M059J (cell line): ENCODE measurements around the gene UFSP2. TPM values are rescaled to one million over a fixed set of nuclear protein-coding genes. Genes with fewer than 3 reads are reported as not detected.
"Not testable (repeated sequence)": the region's sequence is repeated elsewhere in the genome, so short reads cannot be mapped to it uniquely, and the experiment has no call there.

Experiments
- DNase-seq: peaks from one replicate; pipeline ENCODE4 v3.0.0-alpha.2; 2012; ENCODE audit warnings: low read depth
- total RNA-seq: library from RNA; depleted of rRNA; stranded (reverse); fragments of >200 nt; shearing (Covaris generic); gene quantifications from 2 replicates; pipeline ENCODE4 v1.2.3, GENCODE V29; 2014

The UFSP2 gene
- total RNA-seq, 1 experiment from 2014 or later = 27.2 TPM

DNA sequence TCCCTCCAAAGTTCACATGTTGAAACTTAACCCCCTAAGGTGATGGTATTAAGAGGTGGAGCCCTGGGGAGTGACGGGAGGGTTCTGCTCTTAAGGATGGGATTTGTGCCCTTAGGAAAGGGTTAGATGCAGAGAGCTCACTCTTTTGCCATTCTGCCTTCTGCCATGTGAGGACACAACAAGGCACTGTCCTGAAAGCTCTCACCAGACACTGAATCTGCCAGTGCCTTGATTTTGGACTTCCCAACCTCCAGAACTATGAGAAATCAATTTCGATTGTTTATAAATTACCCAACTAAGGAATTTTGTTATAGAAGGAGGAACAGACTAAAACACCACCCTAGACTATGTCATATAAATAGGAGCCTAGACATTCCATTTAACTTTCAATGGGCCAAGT is 41.7 kb downstream of the UFSP2 start:
- DNase-seq = no peak

DNA sequence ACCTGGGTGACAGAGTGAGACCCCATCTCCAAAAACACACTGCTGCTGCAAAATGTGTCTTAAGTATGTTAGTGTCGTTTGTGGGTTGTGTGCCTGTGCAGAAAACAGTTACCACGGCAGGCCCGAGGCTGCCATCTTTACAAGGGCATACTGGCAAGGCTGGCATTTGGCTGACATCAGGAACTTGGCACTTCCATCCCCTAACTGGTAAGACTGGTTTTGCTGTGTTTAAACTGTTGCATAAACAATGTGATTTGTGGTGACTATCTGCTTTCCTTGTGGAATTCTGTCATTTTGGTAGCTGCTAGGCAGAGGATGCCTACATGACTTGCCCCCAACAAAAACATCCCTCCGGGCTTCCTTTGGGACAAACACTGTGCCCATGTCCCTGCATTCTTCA is 42.3 kb downstream of the UFSP2 start:
- DNase-seq = no peak

DNA sequence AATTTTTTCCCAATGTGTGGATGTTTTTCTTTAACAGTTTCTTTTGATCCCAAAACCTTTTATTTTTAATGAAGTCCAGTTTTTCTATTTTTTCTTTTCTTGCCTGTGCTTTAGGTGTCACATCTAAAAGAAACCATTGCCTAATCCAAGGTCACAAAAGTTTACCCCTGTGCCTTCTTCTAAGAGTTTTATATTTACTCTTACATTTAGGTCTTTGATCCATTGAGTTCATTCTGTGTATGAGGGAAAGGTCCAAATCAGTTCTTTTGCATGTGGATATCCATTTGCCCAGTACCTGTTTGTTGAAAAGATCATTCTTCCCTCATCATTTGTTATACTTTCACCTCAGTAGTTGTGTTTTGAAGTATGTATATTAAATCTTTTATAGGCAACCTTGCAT is 43.0 kb downstream of the UFSP2 start:
- no peak for DNase-seq

DNA sequence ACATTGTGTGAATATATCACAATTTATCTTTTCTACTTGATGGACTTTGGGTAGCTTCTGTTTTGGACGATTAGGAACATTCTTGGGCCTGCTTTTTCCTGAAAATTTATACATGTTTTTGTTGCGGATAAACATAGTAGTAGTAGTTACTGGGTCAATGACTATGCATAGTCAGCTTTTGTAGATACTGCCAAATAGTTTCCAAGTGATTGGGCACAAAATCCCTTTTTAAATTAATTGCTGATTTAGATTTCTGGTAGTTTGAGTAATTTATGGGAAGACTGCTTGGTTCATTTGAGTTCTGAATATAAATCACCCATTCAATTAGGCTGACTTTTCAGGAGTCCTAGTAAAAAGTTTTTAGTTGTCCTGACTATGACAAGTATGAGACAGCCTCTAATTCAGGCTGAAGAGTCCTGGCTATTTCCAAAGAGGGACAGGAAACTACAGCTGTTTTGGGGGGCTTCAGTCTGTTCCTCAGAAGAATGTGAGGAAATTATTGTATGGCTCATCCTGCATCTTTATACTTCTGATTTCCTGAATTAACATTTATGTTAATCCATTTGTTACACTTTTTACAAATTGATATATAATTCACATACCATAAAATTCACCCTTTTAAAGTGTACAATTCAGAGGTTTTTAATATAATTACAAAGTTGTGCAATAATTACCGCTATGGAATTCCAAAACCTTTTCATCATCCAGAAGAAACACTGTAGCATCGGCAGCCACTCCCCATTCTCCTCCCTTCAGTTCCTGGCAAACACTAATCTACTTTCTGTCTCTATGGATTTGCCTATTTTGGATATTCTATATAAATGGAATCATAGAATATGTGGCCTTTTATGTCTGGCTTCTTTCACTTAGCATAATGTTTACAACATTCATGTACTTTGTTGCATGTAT is 44.2 kb downstream of the UFSP2 start:
- DNase-seq = peak; percentile 15

DNA sequence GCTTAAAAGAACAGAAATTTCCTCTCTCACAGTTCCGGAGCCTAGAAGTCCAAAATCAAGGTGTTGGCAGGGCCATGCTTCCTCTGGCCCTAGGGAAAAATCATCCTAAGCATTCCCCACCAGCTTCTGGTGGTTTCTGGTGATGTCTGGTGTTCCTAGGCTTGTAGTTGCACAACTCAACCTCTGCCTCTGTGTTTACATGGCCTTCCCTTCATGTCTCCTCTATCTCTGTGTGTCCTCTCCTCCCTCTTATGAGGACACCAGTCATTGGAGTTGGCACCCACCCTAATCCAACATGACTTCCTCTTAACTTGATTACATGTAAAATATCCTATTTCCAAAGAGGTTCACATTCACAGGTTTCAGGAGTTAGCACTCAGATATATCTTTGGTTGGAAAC is 45.4 kb downstream of the UFSP2 start:
- no peak for DNase-seq

DNA sequence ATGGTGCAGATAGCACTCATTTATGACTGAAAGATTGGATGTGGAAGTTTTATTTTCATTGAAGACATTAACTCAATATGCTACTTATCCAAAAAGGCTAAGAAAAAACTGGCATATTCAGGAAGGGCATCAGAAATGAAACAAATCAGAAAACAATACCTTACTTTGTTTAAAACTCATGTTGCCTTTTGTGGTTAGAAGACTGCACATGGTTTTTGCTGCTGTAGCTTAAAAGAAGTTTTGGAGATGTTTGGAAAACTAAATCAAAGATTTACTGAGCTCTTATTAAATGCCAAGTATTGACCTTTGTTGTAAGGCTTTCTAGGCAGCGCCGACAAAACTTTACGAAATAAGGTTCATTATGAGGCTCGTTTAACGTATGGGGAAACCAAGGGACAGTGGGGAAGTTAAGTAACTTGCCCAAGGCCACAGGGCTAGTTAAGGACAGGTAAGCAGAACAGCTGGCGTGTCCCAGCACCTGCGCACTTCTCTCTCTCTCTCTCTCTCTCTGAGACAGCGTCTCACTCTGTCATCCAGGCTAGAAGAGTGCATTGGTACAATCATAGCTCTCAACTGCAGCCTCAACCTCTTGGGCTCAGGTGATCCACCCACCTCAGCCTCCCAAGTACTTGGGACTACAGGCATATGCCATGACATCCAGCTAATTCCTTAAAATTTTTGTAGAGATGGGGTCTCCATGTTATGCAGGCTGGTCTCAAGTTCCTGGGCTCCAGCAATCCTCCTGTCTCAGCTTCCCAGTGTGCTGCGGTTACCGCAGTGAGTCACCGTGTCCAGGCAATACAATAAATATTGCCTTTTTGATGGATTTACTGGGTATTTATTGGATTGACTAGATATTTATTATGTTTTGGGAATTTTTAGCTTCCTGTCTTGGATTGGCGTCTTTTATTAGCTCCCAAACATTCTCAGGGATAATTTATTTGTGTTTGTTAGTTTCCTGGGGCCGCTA is 46.2 kb downstream of the UFSP2 start:
- DNase-seq = peak; percentile 15

DNA sequence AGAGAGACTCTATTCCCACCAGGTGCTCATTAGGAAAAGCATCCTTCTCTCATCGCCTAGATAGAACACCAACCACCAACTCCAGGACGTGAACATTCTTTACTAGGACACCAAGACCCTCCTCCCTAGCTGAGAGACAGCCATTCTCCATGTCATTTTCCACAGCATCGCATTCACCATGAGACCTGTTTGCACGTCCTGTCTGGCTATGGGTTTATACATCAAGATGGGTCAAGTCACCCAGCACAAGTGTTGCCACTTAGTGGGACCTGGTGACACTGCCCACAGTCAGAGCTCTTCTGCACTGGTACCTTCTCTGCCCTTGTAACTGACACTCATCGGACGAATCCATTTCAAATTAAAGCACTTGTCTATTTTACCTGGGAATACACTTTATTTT is 47.5 kb downstream of the UFSP2 start:
- DNase-seq = no peak

DNA sequence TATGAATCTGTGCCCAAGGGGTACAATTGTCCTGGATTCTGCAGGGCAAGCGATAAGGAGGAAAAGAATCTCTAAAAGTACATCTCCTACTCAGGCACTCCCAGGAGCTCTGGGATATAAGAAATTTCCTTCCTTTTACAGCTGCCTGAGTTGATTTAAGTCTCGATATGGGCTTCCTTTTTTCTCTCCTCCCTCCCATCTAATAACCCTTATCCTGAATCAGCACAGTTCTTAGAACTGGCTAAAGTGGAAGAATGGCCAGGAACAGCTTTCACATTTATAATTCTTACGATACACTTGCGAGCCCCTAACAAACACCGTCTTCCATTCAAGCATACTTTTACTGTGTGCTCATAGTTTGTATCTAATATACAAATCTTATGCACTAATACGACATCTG is 51.2 kb downstream of the UFSP2 start:
- DNase-seq = no peak

DNA sequence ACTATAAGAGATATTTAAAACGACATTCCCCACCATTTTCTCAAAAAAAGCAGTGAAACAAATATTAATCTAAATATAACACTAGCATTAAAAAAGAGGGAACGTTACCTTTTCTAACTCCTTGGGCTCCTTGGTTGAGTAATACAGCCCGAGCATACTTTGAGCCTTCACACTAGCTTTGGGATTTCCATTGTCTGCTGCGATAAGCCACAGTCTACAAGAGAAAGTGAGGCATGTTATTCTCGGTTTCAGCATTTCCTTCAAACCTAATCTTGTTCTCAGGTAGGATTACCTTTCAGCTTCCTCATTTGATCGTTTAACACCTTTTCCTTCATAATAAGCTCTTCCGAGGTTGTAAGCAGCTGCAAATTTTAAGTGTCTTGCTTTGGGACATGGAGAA is 51.7 kb downstream of the UFSP2 start:
- DNase-seq = no peak

DNA sequence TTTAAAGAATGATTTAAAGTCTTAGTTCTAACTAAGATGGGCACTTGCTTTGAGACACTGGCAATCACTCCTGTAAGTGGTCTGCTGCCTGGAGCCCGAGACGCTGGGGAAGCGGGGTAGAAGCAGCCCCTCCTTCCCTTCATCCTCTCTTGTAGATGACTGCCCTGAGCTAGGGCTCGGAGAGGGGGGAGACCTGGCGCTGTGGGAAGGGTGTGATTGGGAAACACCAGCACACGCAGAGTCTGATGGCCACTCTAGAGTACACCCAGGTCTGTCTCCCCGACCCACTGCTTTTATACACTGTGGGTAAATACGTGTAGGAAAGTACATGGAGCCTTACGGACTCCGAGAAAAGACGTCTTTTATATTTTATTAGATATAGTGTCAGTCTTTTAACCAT is 54.1 kb downstream of the UFSP2 start:
- DNase-seq = no peak

DNA sequence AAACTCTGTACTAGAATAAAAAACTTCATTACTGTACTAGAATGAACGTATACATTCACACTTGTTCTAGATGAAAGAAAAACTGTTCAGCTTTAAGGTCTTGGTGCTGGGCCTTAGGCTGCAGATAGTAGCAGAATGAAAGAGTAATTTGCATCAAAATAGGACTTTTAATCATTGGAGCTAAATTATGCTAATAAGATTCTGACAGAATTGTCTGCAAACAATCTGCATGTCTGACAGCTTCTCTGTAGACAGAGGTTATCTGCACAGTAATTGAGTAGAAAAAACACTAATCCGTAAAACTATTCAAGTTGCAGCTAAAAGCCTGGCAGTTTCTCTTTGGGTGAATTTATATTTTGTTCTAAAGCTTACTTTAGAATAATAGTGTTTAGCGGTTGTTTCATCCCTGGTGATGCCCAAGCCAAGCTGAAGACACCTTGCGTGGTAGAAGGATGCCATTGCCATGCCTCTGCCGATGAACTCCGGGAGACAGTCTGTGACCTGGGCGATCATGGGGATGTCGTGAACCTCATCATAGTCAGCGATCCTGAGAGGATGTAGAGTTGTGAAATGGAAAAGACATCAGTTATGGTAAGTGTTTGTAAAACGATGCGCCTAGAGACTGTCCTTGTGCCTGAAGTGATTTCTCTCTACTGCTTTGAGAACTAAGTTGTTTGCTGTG is 55.4 kb downstream of the UFSP2 start:
- no peak for DNase-seq

DNA sequence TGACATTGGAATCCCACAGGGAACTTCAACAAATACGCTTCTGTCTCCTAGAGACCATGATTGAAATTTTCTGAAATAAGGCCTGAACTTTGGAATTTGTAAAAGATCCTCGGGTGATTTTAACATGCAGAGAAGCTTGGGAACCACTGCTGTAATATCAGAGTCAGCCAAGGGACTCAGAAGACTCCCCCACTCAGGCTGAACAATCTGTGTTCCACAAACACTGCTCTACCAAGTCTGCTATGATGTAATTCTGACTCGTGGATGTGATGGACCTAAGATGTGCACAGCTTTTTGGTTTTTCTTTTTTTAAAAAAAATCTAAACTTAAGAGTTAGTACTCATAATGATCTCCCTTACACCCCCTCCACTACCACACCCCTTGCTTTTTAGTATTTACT is 56.0 kb downstream of the UFSP2 start:
- DNase-seq = no peak

DNA sequence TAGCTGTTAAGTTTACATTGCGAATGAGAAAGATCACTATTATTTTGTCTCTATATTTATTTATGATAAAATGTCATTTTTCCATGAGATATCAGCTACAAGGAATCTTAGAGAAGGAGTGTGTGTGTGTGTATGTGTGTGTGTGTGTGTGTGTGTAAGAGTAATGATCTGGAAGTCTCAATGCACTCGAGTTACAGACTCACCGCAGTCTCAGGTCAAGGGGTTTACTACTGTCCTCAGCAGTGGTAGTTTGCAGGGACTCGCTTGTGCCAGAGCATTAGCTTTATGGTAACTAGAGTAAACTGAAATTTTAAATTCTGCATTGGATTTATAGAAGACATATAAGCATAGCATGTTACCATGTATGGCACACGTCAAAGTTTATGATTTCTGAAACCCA is 60.9 kb downstream of the UFSP2 start:
- no peak for DNase-seq

DNA sequence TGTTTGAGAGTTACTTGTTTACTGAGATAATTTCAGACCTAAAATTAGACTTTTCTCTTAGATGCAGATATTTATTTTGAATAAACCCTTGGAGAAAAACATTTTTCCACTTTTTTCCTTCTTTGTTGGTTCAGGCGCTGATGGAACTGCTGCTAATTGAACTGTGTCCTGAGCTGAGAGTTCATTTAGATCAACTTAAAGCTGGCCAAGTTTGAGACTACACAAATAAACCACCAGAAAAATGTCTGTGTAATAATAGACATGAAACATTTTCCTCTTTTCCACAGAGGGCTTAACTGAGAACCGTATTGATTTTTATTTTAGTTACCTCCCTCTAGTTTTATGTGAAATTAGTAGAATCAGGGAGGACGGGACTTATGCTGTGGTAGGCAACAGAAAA is 62.5 kb downstream of the UFSP2 start:
- DNase-seq = no peak

DNA sequence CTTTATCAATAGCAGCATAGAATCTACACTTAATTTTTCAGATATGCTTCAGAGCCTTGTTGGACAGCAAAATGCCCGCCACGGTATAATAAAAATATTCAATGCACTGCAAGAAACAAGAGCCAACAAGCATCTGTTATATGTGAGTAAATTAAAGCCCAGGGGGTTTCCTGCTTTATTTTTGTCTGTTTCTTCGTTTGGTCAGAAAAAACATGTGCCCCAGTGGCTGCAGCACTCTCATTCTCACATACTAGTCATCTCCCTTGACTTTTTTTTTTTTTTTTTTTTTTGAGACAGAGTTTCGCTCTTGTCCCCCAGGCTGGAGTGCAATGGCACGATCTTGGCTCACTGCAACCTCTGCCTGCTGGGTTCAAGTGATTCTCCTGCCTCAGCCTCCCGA is 63.2 kb downstream of the UFSP2 start:
- DNase-seq = not testable (repeated sequence)

DNA sequence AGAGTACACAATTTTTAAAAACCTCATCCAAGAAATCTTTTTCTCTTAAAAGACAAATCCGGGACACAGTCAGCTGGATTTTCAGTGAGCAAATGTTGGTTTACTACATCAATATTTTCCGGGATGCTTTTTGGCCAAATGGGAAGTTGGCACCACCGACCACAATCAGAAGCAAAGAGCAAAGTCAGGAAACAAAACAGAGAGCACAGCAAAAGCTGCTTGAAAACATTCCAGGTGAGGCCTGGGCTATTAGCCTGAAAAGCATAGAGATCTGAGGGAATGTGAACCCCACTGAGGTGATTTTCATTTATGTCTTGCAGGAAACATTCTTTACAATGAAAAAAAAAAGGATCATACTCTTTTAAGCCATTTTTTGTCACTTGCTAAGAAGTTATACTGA is 63.9 kb downstream of the UFSP2 start:
- DNase-seq = no peak

DNA sequence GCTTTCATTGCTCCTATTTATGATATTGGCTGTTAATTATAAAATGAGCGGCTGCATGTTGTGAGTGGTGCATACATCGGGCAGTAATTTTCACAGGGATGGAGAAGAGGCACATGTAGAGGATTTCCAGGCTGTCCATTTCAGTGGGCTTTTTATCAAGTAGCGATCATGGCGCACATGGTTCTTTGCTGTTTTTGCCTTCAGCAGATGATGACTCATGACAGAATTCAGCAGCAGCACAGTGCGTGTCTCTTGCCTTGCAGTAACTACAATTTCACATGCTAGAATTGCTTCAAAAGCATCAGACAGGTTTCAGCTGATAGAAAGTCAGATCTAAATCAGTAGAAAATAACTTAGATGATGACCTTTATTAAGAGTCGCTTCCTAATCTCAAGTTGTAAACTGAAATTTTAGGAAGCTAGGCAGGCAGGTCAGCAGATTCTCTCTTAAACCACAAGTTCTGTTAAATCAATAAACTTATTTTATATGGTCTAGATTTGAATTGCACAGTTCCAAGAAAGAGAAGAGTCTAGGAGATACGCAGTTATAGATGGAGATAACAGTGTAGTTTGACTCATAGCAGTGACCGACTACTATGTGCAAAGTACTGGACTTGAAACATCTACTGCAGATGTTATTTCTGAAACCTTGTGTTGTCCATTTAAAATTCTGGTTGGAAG is 65.9 kb downstream of the UFSP2 start:
- peak; percentile 78 for DNase-seq

DNA sequence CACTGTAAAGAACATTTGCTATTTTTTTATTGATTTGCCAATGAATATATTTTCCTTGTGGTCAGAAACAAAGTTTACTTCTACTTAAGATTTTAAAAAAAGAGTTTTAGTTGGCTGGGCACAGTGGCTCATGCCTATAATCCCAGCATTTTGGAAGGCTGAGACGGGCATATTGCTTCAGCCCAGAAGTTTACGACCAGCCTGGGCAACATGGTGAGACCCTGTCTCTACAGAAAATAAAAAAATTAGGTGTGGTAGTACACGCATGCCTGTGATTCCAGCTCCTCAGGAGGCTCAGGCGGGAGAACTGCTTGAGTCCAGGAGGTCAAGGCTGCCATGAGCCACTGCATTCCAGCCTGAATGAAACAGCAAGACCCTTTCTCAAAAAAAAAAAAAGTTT is 66.8 kb downstream of the UFSP2 start:
- DNase-seq = peak; percentile 65

DNA sequence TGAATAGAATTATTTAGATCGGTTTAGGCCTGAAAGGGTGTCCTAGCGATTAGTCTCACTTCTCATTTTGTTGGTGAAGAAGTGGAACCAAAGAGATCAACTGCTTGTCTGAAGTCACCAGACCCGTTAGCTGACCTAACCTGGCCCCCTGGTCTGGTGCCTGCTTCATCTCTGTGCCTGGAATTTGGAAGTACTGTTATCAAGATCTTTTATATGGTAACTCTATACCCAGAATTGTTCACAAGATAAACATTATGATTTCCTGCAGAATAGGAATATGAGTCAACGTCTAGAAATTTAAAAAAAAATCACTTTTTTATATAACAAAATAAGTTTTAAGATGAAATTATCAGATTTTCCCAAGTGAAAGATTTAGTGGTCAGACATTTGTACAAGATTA is 67.2 kb downstream of the UFSP2 start:
- peak; percentile 83 for DNase-seq

DNA sequence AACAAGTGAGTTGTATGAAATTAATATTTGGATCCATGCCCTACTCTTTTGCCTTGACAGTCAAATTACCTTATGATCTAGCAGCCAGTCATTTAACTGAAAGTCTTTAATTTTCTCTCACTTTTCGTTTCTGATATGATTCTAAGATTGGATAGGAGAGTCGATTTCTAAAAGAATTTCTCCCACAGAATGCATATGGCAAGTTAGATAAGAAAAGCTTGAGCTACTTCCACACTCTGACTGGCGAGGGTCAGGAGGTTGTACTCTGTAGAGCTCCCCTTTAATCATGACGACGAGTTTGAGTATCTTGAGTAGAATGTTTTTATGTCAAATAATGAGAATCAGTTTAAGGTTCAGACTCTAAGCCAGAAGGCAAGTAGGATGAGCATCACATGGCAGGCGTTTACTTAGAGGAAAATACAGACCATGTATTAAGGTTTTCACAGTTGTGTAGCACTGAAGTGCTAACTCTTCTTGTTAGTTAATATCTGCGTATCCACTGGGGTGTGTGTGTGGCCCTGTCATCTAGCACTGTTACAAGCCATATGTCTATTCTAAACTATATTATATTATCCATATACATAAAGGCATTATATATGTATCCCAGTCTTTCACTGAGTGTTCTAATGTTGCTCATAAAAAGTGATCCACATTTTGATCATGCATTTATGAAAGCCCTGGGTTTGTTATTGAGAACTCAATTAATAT is 67.9 kb downstream of the UFSP2 start:
- DNase-seq = no peak

DNA sequence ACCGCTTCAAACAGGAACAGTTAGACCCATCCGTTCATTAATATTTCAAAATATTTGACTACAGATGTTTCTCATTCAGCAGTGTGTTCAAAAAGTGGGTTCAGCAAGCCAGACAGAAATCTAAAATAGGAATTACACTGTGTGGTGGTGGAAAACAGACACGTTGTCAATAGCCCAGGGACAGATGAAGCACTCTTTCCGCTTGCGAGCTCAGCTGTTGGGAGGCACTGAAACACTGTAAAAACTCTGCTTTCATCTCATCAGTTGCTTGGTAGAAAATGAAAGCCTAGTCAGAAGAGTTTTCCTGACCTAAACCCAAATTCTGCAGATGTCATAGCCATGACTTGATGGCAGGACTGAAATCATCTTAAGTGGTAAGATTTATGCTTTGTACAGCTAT is 68.6 kb downstream of the UFSP2 start:
- peak; percentile 33 for DNase-seq
